ENCODE measurements around the gene MAP4K1. TPM values are rescaled to one million over a fixed set of nuclear protein-coding genes. Genes with fewer than 3 reads are reported as not detected.
A peak's percentile ranks its signal among the peaks of the same experiment; 100 is the strongest.

The MAP4K1 gene
- total RNA-seq (ENCODE audit: unreplicated experiment): 6.3 TPM
- long read RNA-seq: 0 reads

- H3K27ac Mint-ChIP-seq (ENCODE audit: unreplicated experiment): peak within 1 kb of the TSS; percentile 98
- H3K27me3 Mint-ChIP-seq (ENCODE audit: unreplicated experiment): peaks cover 11% of the 10 kb centered on the region
- H3K36me3 Mint-ChIP-seq (ENCODE audit: unreplicated experiment): no peaks in the 10 kb centered on the region
- TF ChIP-seq CTCF (IDR thresholded peaks at IDR 0.05; ENCODE audit: partially characterized antibody, unreplicated experiment): no peak
- peaks cover 8% of the 10 kb centered on the region for H3K9me3 Mint-ChIP-seq (ENCODE audit: unreplicated experiment)
- DNase-seq: no peak
- peak within 1 kb of the TSS; percentile 100 for H3K4me3 Mint-ChIP-seq (ENCODE audit: unreplicated experiment)
- peaks cover 4% of the 10 kb centered on the region for H3K4me1 Mint-ChIP-seq (ENCODE audit: low read depth, unreplicated experiment)
Measured at GRCh38 chr19:38617764-38618589, at the start of gene MAP4K1. MAP4K1 (minus strand) TSS chr19:38617953; CDS start chr19:38617895, 58 bp downstream.

- peaks cover 81% of the 10 kb centered on the region for H3K4me1 Mint-ChIP-seq (ENCODE audit: low read depth, unreplicated experiment)
- H3K36me3 Mint-ChIP-seq (ENCODE audit: unreplicated experiment): no peaks in the 10 kb centered on the region
- TF ChIP-seq CTCF (IDR thresholded peaks at IDR 0.05; ENCODE audit: partially characterized antibody, unreplicated experiment): no peak
- H3K4me3 Mint-ChIP-seq (ENCODE audit: unreplicated experiment): peak overlapping the region; percentile 87
- H3K27me3 Mint-ChIP-seq (ENCODE audit: unreplicated experiment): peaks cover 15% of the 10 kb centered on the region
- H3K27ac Mint-ChIP-seq (ENCODE audit: unreplicated experiment): peak overlapping the region; percentile 96
- H3K9me3 Mint-ChIP-seq (ENCODE audit: unreplicated experiment): peaks cover 17% of the 10 kb centered on the region
- no peak for DNase-seq
Measured at GRCh38 chr19:38666663-38667511, 49.1 kb upstream of the MAP4K1 start.

GRCh38 chr19:38665950-38666662 is 48.4 kb upstream of the MAP4K1 start:
- DNase-seq: no peak
- Mint-ChIP-seq H3K4me3 (ENCODE audit: unreplicated experiment) (peak overlapping the region; percentile 87), H3K9me3 (ENCODE audit: unreplicated experiment) (peaks cover 17% of the 10 kb centered on the region), H3K4me1 (ENCODE audit: low read depth, unreplicated experiment) (peaks cover 78% of the 10 kb centered on the region), H3K27ac (ENCODE audit: unreplicated experiment) (peak overlapping the region; percentile 96), H3K36me3 (ENCODE audit: unreplicated experiment) (no peaks in the 10 kb centered on the region), H3K27me3 (ENCODE audit: unreplicated experiment) (peaks cover 15% of the 10 kb centered on the region)
- no peak for TF ChIP-seq CTCF (IDR thresholded peaks at IDR 0.05; ENCODE audit: partially characterized antibody, unreplicated experiment)

GRCh38 chr19:38665219-38665931 is 47.6 kb upstream of the MAP4K1 start:
- TF ChIP-seq CTCF (IDR thresholded peaks at IDR 0.05; ENCODE audit: partially characterized antibody, unreplicated experiment): no peak

More at GRCh38 chr19:38665219-38665931, 47.6 kb upstream of the MAP4K1 start:
- no peak for DNase-seq
- peaks cover 15% of the 10 kb centered on the region for H3K9me3 Mint-ChIP-seq (ENCODE audit: unreplicated experiment)
- peak overlapping the region; percentile 87 for H3K4me3 Mint-ChIP-seq (ENCODE audit: unreplicated experiment)
- H3K36me3 Mint-ChIP-seq (ENCODE audit: unreplicated experiment): no peaks in the 10 kb centered on the region
- peaks cover 81% of the 10 kb centered on the region for H3K4me1 Mint-ChIP-seq (ENCODE audit: low read depth, unreplicated experiment)
- H3K27ac Mint-ChIP-seq (ENCODE audit: unreplicated experiment): peak overlapping the region; percentile 43
- peaks cover 15% of the 10 kb centered on the region for H3K27me3 Mint-ChIP-seq (ENCODE audit: unreplicated experiment)

All from glutamatergic neuron (in vitro differentiated cells).